Neural progenitor cell (in vitro differentiated cells): ENCODE measurements around the gene SNTG2.

Experiments
- CTCF ChIP-seq: fragments of 200-600 bp; sonication (generic); IDR thresholded peaks from 2 replicates; pipeline ENCODE4 v1.5.1; 2017; ENCODE audit warnings: antibody characterized with exemption, mild to moderate bottlenecking
- EZH2 ChIP-seq: fragments of 200-600 bp; sonication (generic); IDR thresholded peaks from 2 replicates; pipeline ENCODE4 v1.6.1; 2017; ENCODE audit warnings: antibody characterized with exemption, mild to moderate bottlenecking, moderate library complexity
- EZH2phosphoT487 ChIP-seq: fragments of 200-600 bp; sonication (generic); IDR thresholded peaks from 2 replicates; pipeline ENCODE4 v1.6.1; 2017; ENCODE audit warnings: antibody characterized with exemption

DNA sequence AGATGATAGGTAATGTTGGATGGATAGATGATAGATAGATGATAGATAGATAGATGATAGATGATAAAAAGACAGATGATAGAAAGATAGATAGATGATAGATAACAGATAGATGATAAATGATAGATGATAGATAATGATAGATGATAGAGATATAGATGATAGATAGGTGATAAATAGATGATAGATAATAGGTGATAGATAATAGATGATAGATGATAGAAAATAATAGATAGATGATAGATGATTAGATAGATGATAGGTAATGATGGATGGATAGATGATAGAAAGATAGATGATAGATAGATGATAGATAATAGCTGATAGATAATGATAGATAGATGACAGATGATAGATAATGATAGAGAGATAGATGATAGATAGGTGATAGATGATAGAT lies 31.0 kb upstream of the SNTG2 start:
- TF ChIP-seq CTCF (no peak), EZH2phosphoT487 (no peak), EZH2 (no peak)
